Measurements from ENCODE around the gene TGFBR3. TPM values are rescaled to one million over a fixed set of nuclear protein-coding genes. Genes with fewer than 3 reads are reported as not detected.

TGFBR3 gene
- polyA plus RNA-seq, 1 donor (not counting 4 experiments of a cell fraction or from before 2014, with no cell fraction given), result 1.2 TPM

GRCh38 chr1:91793877-91794276 is 92.1 kb downstream of the TGFBR3 start:
- no peaks in the 10 kb centered on the region for H3K36me3 ChIP-seq (ENCODE audit: control insufficient read depth in 2 of 2, extremely low read depth in 1 of 2, insufficient read depth in 2 of 2, low read length in 2 of 2)
- H3K9me1 ChIP-seq (ENCODE audit: control insufficient read depth, extremely low read depth, insufficient read depth, low read length), result no peaks in the 10 kb centered on the region
- FAIRE-seq, result no peak
- H2AFZ ChIP-seq (ENCODE audit: control insufficient read depth, low read length), result no peak overlapping the region
- no peak for DNase-seq (ENCODE audit: low read depth, low spot score)
- no peak overlapping the region for H3K4me3 ChIP-seq (ENCODE audit: control insufficient read depth in 2 of 3, extremely low read depth in 1 of 3, insufficient read depth in 2 of 3, low read depth in 1 of 3, low read length in 3 of 3)
- no peak overlapping the region for H3K4me2 ChIP-seq (ENCODE audit: control insufficient read depth, extremely low read depth, insufficient read depth, low read depth, low read length)
- peaks cover 24% of the 10 kb centered on the region for H3K27me3 ChIP-seq (ENCODE audit: control insufficient read depth, extremely low read depth, insufficient read depth, low read length)
- no peak for TF ChIP-seq EZH2 (IDR thresholded peaks at IDR 0.05; ENCODE audit: low read length)
- TF ChIP-seq CTCF (optimal IDR thresholded peaks at IDR 0.05 in 1 of 3, IDR thresholded peaks at IDR 0.05 in 1 of 3, conservative IDR thresholded peaks at IDR 0.05 in 1 of 3; ENCODE audit: extremely low read depth in 1 of 3, insufficient read depth in 2 of 3, low read length in 3 of 3), result no peak
- no peaks in the 10 kb centered on the region for H4K20me1 ChIP-seq (ENCODE audit: control insufficient read depth, extremely low read depth, insufficient read depth, low read length)
- dilution Hi-C loops (cut with MboI; ENCODE audit: extremely low pct_ligation_motif_present, low sequenced_read_pairs), result no loop called here
- H3K27ac ChIP-seq (ENCODE audit: control insufficient read depth, insufficient read depth, low read length), result no peak overlapping the region
- H3K9ac ChIP-seq (ENCODE audit: control insufficient read depth, extremely low read depth, insufficient read depth, low read length), result no peak overlapping the region
- H3K4me1 ChIP-seq (ENCODE audit: control insufficient read depth, extremely low read depth, insufficient read depth, low read length), result peaks cover 17% of the 10 kb centered on the region
- no peaks in the 10 kb centered on the region for H3K9me3 ChIP-seq (ENCODE audit: control insufficient read depth, low read depth, low read length)
- H3K79me2 ChIP-seq (ENCODE audit: control insufficient read depth, insufficient read depth, low read length), result no peaks in the 10 kb centered on the region

GRCh38 chr1:91793189-91793588 is 92.8 kb downstream of the TGFBR3 start:
- H3K4me1 ChIP-seq (ENCODE audit: control insufficient read depth, extremely low read depth, insufficient read depth, low read length), result peaks cover 17% of the 10 kb centered on the region

More at GRCh38 chr1:91793189-91793588, 92.8 kb downstream of the TGFBR3 start:
- peaks cover 24% of the 10 kb centered on the region for H3K27me3 ChIP-seq (ENCODE audit: control insufficient read depth, extremely low read depth, insufficient read depth, low read length)
- DNase-seq (ENCODE audit: low read depth, low spot score) (no peak), FAIRE-seq (no peak)
- no peaks in the 10 kb centered on the region for H3K36me3 ChIP-seq (ENCODE audit: control insufficient read depth in 2 of 2, extremely low read depth in 1 of 2, insufficient read depth in 2 of 2, low read length in 2 of 2)
- H3K9me1 ChIP-seq (ENCODE audit: control insufficient read depth, extremely low read depth, insufficient read depth, low read length), result no peaks in the 10 kb centered on the region
- no peaks in the 10 kb centered on the region for H3K9me3 ChIP-seq (ENCODE audit: control insufficient read depth, low read depth, low read length)
- H3K79me2 ChIP-seq (ENCODE audit: control insufficient read depth, insufficient read depth, low read length), result no peaks in the 10 kb centered on the region
- no peak overlapping the region for H2AFZ ChIP-seq (ENCODE audit: control insufficient read depth, low read length)
- H3K9ac ChIP-seq (ENCODE audit: control insufficient read depth, extremely low read depth, insufficient read depth, low read length), result no peak overlapping the region
- no peak overlapping the region for H3K27ac ChIP-seq (ENCODE audit: control insufficient read depth, insufficient read depth, low read length)
- TF ChIP-seq CTCF (optimal IDR thresholded peaks at IDR 0.05 in 1 of 3, IDR thresholded peaks at IDR 0.05 in 1 of 3, conservative IDR thresholded peaks at IDR 0.05 in 1 of 3; ENCODE audit: extremely low read depth in 1 of 3, insufficient read depth in 2 of 3, low read length in 3 of 3) (no peak), EZH2 (IDR thresholded peaks at IDR 0.05; ENCODE audit: low read length) (no peak)
- H4K20me1 ChIP-seq (ENCODE audit: control insufficient read depth, extremely low read depth, insufficient read depth, low read length), result no peaks in the 10 kb centered on the region
- dilution Hi-C loops (cut with MboI; ENCODE audit: extremely low pct_ligation_motif_present, low sequenced_read_pairs), result no loop called here
- H3K4me2 ChIP-seq (ENCODE audit: control insufficient read depth, extremely low read depth, insufficient read depth, low read depth, low read length), result no peak overlapping the region
- H3K4me3 ChIP-seq (ENCODE audit: control insufficient read depth in 2 of 3, extremely low read depth in 1 of 3, insufficient read depth in 2 of 3, low read depth in 1 of 3, low read length in 3 of 3), result no peak overlapping the region

Data from keratinocyte (primary cell).